Choroid plexus epithelial cell (primary cell): ENCODE results near the gene IRAK1.

Experiments used
- DNase-seq: peaks from one replicate; pipeline ENCODE4 v3.0.0-alpha.2; 2010; ENCODE audit warnings: low read depth
- H3K4me3 ChIP-seq: 2 replicates; pipeline ENCODE4 v1.5.1; 2011; ENCODE audit warnings: low read depth, mild to moderate bottlenecking, control low read depth, low read length, moderate library complexity
- CTCF ChIP-seq: conservative IDR thresholded peaks from 2 replicates; pipeline ENCODE4 v1.5.1; 2011; ENCODE audit warnings: low read depth, mild to moderate bottlenecking, control low read depth, inconsistent platforms, low read length, moderate library complexity

IRAK1 gene

DNA sequence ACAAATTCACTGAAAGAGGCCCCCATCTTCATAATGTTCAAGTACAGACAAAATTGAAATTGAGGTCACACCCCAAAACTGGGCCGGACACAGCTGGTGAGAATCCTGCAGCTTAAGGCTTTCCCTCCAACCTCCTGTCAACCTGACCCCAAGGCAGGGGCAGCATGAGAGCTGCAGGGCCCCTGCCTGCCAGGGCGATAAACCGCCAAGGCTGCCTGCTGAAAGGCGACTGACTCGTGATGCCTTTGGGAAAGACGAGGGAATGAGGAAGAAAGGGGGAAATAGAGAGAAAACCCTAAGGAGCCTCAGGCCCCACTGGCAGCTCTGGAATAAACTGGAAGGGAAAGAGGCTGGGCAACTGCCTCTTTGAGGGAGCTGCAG, 7.3 kb upstream of the IRAK1 start:
- no peak for TF ChIP-seq CTCF
- H3K4me3 ChIP-seq: no peak overlapping the region
- DNase-seq: no peak

GRCh38 chrX:154026136-154027021, 6.7 kb upstream of the IRAK1 start:
- no peak for DNase-seq
- no peak for TF ChIP-seq CTCF
- H3K4me3 ChIP-seq: no peak overlapping the region

- no peak for DNase-seq
- H3K4me3 ChIP-seq: no peak overlapping the region
- no peak for TF ChIP-seq CTCF
These were observed 5.5 kb upstream of the IRAK1 start for GRCh38 chrX:154025230-154025629.

GRCh38 chrX:154024271-154024670, 4.6 kb upstream of the IRAK1 start:
- no peak for TF ChIP-seq CTCF
- no peak for DNase-seq
- no peak overlapping the region for H3K4me3 ChIP-seq

GRCh38 chrX:154023276-154024000, 3.7 kb upstream of the IRAK1 start:
- DNase-seq: no peak
- TF ChIP-seq CTCF: no peak
- no peak overlapping the region for H3K4me3 ChIP-seq

DNA sequence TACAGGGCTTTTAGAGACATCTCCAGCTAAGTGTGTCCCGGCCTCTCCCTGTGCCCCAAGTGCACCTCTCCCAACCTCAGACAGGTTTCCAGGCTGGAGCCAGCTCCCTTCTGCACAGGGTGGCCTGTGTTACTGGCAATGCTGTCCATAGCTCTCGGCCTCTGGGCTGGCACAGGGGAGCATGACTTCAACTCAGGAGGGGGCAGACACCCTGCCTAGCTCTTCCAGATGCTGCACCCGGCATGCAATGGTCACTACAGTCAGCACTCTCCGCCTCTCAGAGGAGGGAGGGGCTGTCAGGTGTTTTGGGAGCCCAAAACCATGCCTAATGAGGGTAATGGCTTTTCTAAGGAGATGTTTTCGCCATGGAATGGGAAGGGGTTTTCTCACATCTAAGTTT, 2.4 kb upstream of the IRAK1 start:
- DNase-seq: no peak
- TF ChIP-seq CTCF: no peak
- H3K4me3 ChIP-seq: no peak overlapping the region
